HG03439 (cell line): Measurements from ENCODE around the gene PTCD2.
"Not testable (repeated sequence)": the region's sequence is repeated elsewhere in the genome, so short reads cannot be mapped to it uniquely, and the experiment has no call there.

Experiments
- ATAC-seq: cut with Tn5 transposase; IDR thresholded peaks from one replicate; pipeline ENCODE4 v1.9.1; 2021; ENCODE audit warnings: mild to moderate bottlenecking, moderate library complexity; ENCODE audit not compliant: unreplicated experiment

The PTCD2 gene

DNA sequence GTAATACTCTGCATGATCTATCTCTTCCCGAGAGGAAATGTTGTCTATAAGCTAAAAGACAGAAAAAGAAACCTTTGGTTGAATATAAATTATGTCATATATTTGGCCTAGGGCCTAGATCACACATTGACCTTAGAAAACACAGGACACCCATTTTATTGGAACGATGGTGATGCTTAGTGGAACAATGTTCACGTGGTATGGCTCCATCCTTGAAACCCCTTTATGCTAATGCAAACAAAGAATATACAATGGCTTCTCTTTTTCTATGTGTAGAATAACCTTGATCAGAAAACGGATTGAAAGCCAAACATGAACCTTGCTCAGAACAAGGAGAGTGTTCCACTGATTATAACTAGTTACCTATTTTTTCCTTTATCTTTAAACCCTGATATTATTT, 24.6 kb upstream of the PTCD2 start:
- ATAC-seq: no peak

GRCh38 chr5:72296256-72296655, 23.9 kb upstream of the PTCD2 start:
- no peak for ATAC-seq

- ATAC-seq: peak; percentile 40
Observed at GRCh38 chr5:72298136-72298535, 22.0 kb upstream of the PTCD2 start.

GRCh38 chr5:72298711-72299110, 21.5 kb upstream of the PTCD2 start:
- peak; percentile 0 for ATAC-seq

GRCh38 chr5:72300590-72301339, 19.4 kb upstream of the PTCD2 start:
- no peak for ATAC-seq

DNA sequence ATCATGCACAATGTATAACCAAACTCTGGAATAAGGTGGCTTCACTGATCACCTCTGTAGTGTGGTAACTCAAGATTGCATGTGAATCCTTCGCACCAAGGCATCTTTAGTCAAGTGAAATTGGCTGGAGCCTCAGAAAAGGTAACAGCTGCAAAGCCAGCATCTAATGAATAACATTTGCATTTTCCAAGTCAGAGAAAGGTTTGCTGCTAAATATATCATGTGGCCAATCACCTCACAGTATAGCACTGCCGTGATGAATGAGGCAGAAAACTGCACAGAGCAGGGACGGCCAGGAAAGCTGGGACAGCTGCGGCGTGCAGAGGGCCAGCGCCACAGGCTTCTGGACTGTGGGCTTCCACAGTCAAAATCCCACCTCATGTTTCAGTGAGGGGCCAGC, 18.6 kb upstream of the PTCD2 start:
- peak; percentile 55 for ATAC-seq

GRCh38 chr5:72302171-72302570, 18.0 kb upstream of the PTCD2 start:
- ATAC-seq: no peak

- no peak for ATAC-seq
Observed at GRCh38 chr5:72305194-72306142, 14.7 kb upstream of the PTCD2 start.

DNA sequence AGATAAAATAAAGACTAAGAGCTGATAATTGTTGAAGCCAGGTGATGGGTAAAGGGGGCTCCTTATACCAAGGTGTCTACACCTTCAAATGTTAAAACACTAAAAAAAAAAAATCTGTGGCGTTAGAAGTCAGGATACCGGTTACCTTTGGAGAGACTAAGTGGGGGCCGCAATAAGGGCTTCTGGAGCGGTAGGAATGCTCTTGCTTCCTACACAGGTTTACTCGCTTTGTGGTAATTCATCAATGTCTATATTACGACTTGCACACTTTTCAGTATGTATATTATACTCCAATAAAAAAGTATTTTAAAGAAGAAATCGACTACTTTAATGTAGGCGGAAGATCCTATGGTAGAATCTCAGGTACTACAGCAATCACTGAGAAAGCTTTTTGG, 12.6 kb upstream of the PTCD2 start:
- ATAC-seq: no peak

DNA sequence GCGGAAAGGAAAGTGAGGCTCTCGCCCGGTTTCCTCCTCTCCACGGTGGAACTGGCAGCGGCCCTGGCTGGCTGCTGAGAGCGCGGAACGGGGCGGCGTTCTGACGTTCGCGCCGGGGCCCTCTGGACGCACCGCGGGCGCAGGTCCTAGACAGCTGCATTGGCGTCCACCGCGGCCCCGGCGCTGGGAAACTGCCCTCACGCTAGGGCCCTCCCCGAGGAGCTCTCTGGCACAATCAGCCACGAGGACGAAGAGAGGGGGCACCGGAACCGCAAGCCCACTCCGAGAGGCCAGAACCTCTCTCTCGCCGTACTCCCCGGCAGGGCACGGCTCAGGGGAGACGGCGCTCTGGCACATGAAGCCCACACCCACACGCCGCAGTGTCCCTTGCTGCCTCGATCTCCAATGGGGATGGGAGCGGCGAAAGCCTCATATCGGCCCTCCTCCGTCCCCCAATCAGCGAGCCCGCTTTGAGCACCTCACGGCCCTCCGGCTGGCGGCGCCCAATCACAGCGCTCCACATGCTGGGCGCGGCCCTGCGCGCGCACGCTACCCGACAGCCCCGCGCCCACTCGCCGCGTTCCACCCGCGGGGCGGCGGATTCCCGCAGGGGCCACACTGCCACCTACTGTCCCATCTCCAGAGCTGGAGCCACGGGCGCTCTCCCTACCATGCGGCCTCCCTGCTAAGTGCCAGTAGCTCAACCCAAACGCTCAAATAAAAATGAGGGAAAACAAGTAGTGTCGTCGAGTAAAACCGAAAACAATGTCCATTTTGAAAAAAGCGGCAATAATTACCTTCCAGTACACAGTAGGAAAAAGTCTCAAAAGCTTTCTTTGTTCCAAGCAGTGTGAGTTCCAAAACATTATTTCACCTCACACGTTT, 12.0 kb upstream of the PTCD2 start:
- ATAC-seq: peak; percentile 91

DNA sequence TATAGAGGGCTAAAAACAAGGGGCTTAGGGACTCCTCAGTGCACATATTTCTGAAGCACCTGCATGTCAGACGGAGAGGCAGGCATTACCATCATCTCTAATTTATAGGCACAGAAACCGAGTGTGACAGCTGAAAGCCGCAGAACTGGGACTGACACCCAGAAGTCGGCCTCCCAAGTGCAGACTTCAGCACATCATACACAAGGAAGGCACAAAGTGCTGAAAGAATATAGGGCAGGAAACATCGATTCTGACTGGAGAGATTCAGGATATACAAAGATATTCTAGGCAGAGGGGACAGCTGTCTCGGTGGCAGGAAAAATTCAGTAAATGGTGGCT, 11.4 kb upstream of the PTCD2 start:
- no peak for ATAC-seq

DNA sequence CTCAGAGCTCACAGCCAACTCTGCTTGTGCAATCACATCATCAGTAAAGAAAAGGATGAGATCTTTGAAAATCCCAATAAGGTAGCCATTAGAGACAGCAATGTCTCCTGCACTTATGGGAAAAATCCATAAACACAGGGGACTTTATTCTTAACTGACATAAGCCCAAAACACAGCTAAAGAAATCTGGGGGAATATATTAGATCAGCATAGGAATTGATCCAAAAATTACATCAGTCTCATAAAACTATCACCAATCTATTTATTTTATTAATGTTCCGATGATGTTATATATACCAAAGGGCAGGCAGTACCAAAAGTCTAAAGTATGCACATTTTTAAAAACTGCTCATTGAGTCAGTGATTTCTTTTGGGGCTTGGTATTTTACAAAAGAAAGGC, 7.0 kb upstream of the PTCD2 start:
- ATAC-seq: no peak

DNA sequence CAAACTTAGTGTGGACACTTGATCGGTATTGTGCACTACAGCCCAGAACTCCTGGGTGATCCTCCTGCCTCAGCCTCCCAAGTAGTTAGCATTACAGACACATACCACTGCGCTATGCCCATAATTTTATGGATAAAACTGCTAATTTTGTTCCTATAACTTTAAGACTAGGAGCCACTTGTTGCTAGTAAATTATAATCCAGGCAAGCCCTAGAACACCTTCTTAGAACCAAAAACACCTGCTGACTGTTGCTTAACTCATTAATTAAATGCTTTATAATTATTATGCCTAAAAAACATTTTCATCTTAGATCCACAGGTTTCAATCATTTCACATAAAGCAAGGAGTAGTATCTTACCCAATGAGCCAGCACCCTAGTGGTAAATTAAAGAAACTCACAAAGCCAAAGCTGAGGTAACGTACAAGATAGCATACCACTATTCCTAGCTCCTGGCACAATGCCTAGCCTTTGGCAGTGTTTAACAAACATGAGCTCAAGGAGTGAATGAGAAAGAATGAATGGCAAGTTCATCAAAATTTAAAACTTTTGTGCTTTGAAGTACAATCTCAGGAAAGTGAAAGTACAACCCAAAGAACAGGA, 5.5 kb upstream of the PTCD2 start:
- ATAC-seq: no peak

GRCh38 chr5:72319435-72319975, 668 bp upstream of the PTCD2 start:
- ATAC-seq: not testable (repeated sequence)

GRCh38 chr5:72324189-72324825, 4.1 kb downstream of the PTCD2 start:
- ATAC-seq: no peak

GRCh38 chr5:72325566-72326305, 5.6 kb downstream of the PTCD2 start:
- ATAC-seq: no peak

GRCh38 chr5:72326306-72326649, 6.1 kb downstream of the PTCD2 start:
- no peak for ATAC-seq

DNA sequence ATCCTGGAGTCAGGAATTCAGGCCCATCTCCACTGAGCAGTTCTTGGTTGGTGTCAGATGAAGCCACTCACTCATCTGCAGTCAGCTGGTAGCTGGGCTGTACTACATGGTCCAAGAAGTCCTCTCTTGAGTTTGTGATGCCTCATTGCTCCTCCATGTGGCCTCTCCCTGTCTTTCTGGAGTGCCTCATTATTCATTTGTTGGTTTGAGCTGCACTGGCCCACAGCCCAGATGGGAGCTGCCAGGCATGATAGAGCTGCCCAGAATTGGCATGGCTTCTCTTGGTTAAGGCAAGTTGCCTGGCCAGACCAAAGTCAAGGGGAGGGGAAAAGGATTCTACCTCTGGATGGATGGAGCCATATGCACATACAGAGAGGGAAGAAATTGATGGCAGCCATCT, 8.0 kb downstream of the PTCD2 start:
- ATAC-seq: no peak

DNA sequence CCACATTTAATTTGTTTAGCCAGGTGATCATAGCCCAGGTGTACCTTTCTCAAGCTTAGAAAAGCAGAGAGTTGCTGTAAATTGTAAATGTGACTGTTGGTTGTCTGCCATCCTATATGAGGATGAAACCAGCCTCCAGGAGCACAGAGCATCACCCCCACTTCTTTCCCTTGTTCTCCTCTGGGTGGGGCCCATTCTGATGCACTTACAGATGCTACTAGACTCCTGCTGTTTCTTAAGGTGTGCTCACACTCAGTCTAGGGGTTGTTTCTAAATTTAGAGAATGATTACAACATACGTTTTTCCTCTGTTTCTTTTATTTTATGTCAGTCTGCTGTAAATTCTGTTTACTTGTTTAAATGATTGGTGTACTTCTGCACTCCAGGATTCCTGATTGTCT, 10.5 kb downstream of the PTCD2 start:
- ATAC-seq: no peak
